COR-L47 (cell line): ENCODE results near the gene EIF4EBP2.

ENCODE experiments used
- DNase-seq: peaks from one replicate; lab custom pipeline; 2025; lab: John Stamatoyannopoulos, UW

The EIF4EBP2 gene

GRCh38 chr10:70432561-70433263 lies 28.8 kb downstream of the EIF4EBP2 start:
- DNase-seq: no peak

GRCh38 chr10:70433581-70434280 lies 29.8 kb downstream of the EIF4EBP2 start:
- DNase-seq: no peak

GRCh38 chr10:70435241-70436085 lies 31.5 kb downstream of the EIF4EBP2 start:
- no peak for DNase-seq

- DNase-seq: no peak
These were observed 33.8 kb downstream of the EIF4EBP2 start for GRCh38 chr10:70437721-70438120.

- DNase-seq: no peak
These were observed 36.6 kb downstream of the EIF4EBP2 start for GRCh38 chr10:70440296-70441160.

- DNase-seq: no peak
These were observed 37.4 kb downstream of the EIF4EBP2 start, which contains the start of gene NODAL for GRCh38 chr10:70441161-70441894. TSS of gene NODAL (minus strand) at chr10:70441681. CDS start at chr10:70441667, 14 bp downstream.

GRCh38 chr10:70441895-70442309 lies 38.0 kb downstream of the EIF4EBP2 start:
- DNase-seq: no peak

- DNase-seq: no peak
These were observed 38.5 kb downstream of the EIF4EBP2 start for GRCh38 chr10:70442332-70442988.

GRCh38 chr10:70444744-70445143 lies 40.8 kb downstream of the EIF4EBP2 start:
- DNase-seq: no peak

GRCh38 chr10:70445718-70446657 lies 42.0 kb downstream of the EIF4EBP2 start:
- no peak for DNase-seq

- DNase-seq: no peak
These were observed 44.3 kb downstream of the EIF4EBP2 start for GRCh38 chr10:70448236-70448635.

GRCh38 chr10:70455213-70455630 lies 51.3 kb downstream of the EIF4EBP2 start:
- DNase-seq: no peak

- no peak for DNase-seq
These were observed 52.2 kb downstream of the EIF4EBP2 start for GRCh38 chr10:70456164-70456563.

GRCh38 chr10:70457759-70458305 lies 53.9 kb downstream of the EIF4EBP2 start:
- DNase-seq: no peak

GRCh38 chr10:70458329-70459060 lies 54.5 kb downstream of the EIF4EBP2 start:
- no peak for DNase-seq

GRCh38 chr10:70459061-70459773 lies 55.3 kb downstream of the EIF4EBP2 start:
- no peak for DNase-seq

- DNase-seq: no peak
These were observed 56.0 kb downstream of the EIF4EBP2 start for GRCh38 chr10:70459774-70460490.
